ENCODE results near the gene PPIP5K1. TPM values are rescaled to one million over a fixed set of nuclear protein-coding genes. Genes with fewer than 3 reads are reported as not detected.

PPIP5K1 gene
- total and polyA plus RNA-seq, 2 of the 4 experiments (the other 2 are of a cell fraction): 12.7 to 14.2 TPM

- Histone ChIP-seq H4K20me1 (ENCODE audit: insufficient read depth, low read length) (peaks cover 4% of the 10 kb centered on the region; the same call in 1 of the 2 replicates), H3K23ac (ENCODE audit: low read depth, low read length) (no peak overlapping the region), H3K36me3 (ENCODE audit: control insufficient read depth, insufficient read depth, low read length) (peaks cover 27% of the 10 kb centered on the region), H3K9ac (ENCODE audit: low read depth, low read length) (no peak overlapping the region), H3K4me1 (ENCODE audit: control insufficient read depth, insufficient read depth, low read length) (peaks cover 3% of the 10 kb centered on the region; the same call in 1 of the 2 replicates), H4K8ac (ENCODE audit: low read depth in 2 of 2, low read length in 2 of 2) (no peak overlapping the region), H2BK120ac (ENCODE audit: low read depth, low read length) (no peak overlapping the region), H4K5ac (ENCODE audit: low read depth, low read length) (no peak overlapping the region), H3K4me2 (ENCODE audit: low read depth, low read length) (no peak overlapping the region), H2AFZ (replicated peaks; ENCODE audit: low read length, poor library complexity) (no peak overlapping the region), H2BK20ac (ENCODE audit: low read depth, low read length) (no peak overlapping the region), H3K4me3 (ENCODE audit: insufficient read depth, low read depth, low read length) (no peak overlapping the region), H3K4ac (ENCODE audit: low read depth, low read length) (no peak overlapping the region), H3K56ac (ENCODE audit: extremely low read depth, insufficient read depth, low read length) (no peak overlapping the region), H2BK5ac (ENCODE audit: low read depth, low read length, poor library complexity, severe bottlenecking) (no peak overlapping the region), H2AK5ac (ENCODE audit: low read depth, low read length) (no peak overlapping the region), H3K9me1 (ENCODE audit: insufficient read depth, low read length) (peaks cover 2% of the 10 kb centered on the region; the same call in 1 of the 2 replicates), H3K18ac (ENCODE audit: low read depth, low read length) (no peak overlapping the region), H3K27ac (ENCODE audit: insufficient read depth, low read length) (no peak overlapping the region), H3K9me3 (ENCODE audit: control insufficient read depth, insufficient read depth, low read length) (no peaks in the 10 kb centered on the region), H4K91ac (ENCODE audit: insufficient read depth, low read depth, low read length) (no peak overlapping the region), H3K27me3 (ENCODE audit: control insufficient read depth, insufficient read depth, low read length) (no peaks in the 10 kb centered on the region), H2BK15ac (ENCODE audit: low read depth, low read length) (no peak overlapping the region), H3K79me1 (ENCODE audit: low read depth in 1 of 2, low read length in 2 of 2) (peaks cover 27 to 48% of the 10 kb centered on the region in 2 experiments), H2AK9ac (replicated peaks; ENCODE audit: low read depth, low read length, poor library complexity) (no peak overlapping the region), H3K14ac (replicated peaks; ENCODE audit: low read depth, low read length) (no peak overlapping the region)
- intact Hi-C loops (cut with micrococcal nuclease): no loop called here
- ChIA-PET CTCF (no interaction called here), POLR2A (ENCODE audit: unreplicated experiment) (no interaction called here)
- ATAC-seq (ENCODE audit: low read depth) (no peak), DNase-seq (no peak)
- dilution Hi-C loops (cut with HindIII; ENCODE audit: low sequenced_read_pairs, unreplicated experiment): no loop called here
- BruUV-seq (replicated peaks): TSS peak; percentile 22
- in situ Hi-C loops (cut with MboI; ENCODE audit: low sequenced_read_pairs): no loop called here
- no CpG with 5 or more reads among the region's 3 CpGs for WGBS, 2 experiments (ENCODE audit: extremely low coverage in 2 of 2, insufficient read length in 1 of 2)
- TF ChIP-seq SMC3 (IDR thresholded peaks at IDR 0.05; ENCODE audit: low read depth, low read length) (no peak), MAFK (IDR thresholded peaks at IDR 0.05; ENCODE audit: low read depth, low read length) (no peak), MAZ (IDR thresholded peaks at IDR 0.05; ENCODE audit: borderline replicate concordance, low read depth, low read length) (no peak), BHLHE40 (IDR thresholded peaks at IDR 0.05; ENCODE audit: low read depth, low read length) (no peak), CHD1 (IDR thresholded peaks at IDR 0.05; ENCODE audit: low read depth, low read length) (no peak), ELK1 (IDR thresholded peaks at IDR 0.05; ENCODE audit: borderline replicate concordance, low read depth, low read length) (no peak)
Measured at GRCh38 chr15:43488790-43489189, 101.2 kb downstream of the PPIP5K1 start.
